ENCODE measurements around the gene HOXC4. TPM values are rescaled to one million over a fixed set of nuclear protein-coding genes. Genes with fewer than 3 reads are reported as not detected.

Gene HOXC4
- total RNA-seq, 5 donors from 2014 or later (not counting 1 experiment from before 2014, with no cell fraction given): 0.36 to 1.4 (median 0.61) TPM

- Histone ChIP-seq H3K4me1 (ENCODE audit: control insufficient read depth in 1 of 2, extremely low read depth in 1 of 2, insufficient read depth in 2 of 2, low read length in 2 of 2) (peaks cover 0 to 42% of the 10 kb centered on the region in 2 experiments), H3K27ac (ENCODE audit: low read length) (no peak overlapping the region), H3K4me3 (ENCODE audit: control insufficient read depth in 1 of 2, extremely low read depth in 1 of 2, low read length in 1 of 2) (no peak overlapping the region), H3K36me3 (ENCODE audit: control insufficient read depth in 2 of 2, extremely low read depth in 1 of 2, insufficient read depth in 1 of 2, low read length in 1 of 2) (no peaks in the 10 kb centered on the region), H3K27me3 (replicated peaks in 1 of 2; ENCODE audit: control insufficient read depth in 2 of 2, extremely low read depth in 1 of 2, insufficient read depth in 2 of 2, low read length in 1 of 2) (peaks cover 24 to 93% of the 10 kb centered on the region in 2 experiments), H3K9me3 (no peaks in the 10 kb centered on the region)
- Mint-ChIP-seq H3K36me3 (no peaks in the 10 kb centered on the region), H3K4me3 (no peak overlapping the region), H3K27ac (peak overlapping the region in 1 of 2 donors; percentile 56), H3K27me3 (peaks cover 75 to 94% of the 10 kb centered on the region in 2 donors), H3K9me3 (no peaks in the 10 kb centered on the region), H3K4me1 (peaks cover 34 to 43% (median 37%) of the 10 kb centered on the region in 3 donors)
- ChIA-PET POLR2A (interaction anchor here in 1 of 2 donors (0.6 kb wide), 1 partner anchor 19 kb away, joined by 7 read pairs; no protein-coding TSS in a partner anchor), CTCF (interaction anchor here in 1 of 2 donors (0.5 kb wide), 1 partner anchor 14 kb away, joined by 3 read pairs; no protein-coding TSS in a partner anchor)
- no peak for ATAC-seq (replicated peaks in 1 of 4)
- WGBS (ENCODE audit: insufficient coverage): 7% methylated on average over 3 of the region's 17 CpGs
- DNase-seq: no peak
Observed at GRCh38 chr12:54010972-54011664, 42.5 kb upstream of the HOXC4 start.

- Histone ChIP-seq H3K4me1 (ENCODE audit: control insufficient read depth in 1 of 2, extremely low read depth in 1 of 2, insufficient read depth in 2 of 2, low read length in 2 of 2) (peaks cover 0 to 42% of the 10 kb centered on the region in 2 experiments), H3K9me3 (no peaks in the 10 kb centered on the region), H3K27ac (ENCODE audit: low read length) (no peak overlapping the region), H3K36me3 (ENCODE audit: control insufficient read depth in 2 of 2, extremely low read depth in 1 of 2, insufficient read depth in 1 of 2, low read length in 1 of 2) (no peaks in the 10 kb centered on the region), H3K27me3 (replicated peaks in 1 of 2; ENCODE audit: control insufficient read depth in 2 of 2, extremely low read depth in 1 of 2, insufficient read depth in 2 of 2, low read length in 1 of 2) (peaks cover 24 to 93% of the 10 kb centered on the region in 2 experiments), H3K4me3 (ENCODE audit: control insufficient read depth in 1 of 2, extremely low read depth in 1 of 2, low read length in 1 of 2) (no peak overlapping the region)
- no peaks in the 10 kb centered on the region for H3K36me3 Mint-ChIP-seq
- H3K27me3 Mint-ChIP-seq: peaks cover 67 to 92% of the 10 kb centered on the region in 2 donors
- H3K9me3 Mint-ChIP-seq: no peaks in the 10 kb centered on the region
- peaks cover 30 to 39% (median 31%) of the 10 kb centered on the region in 3 donors for H3K4me1 Mint-ChIP-seq
- DNase-seq (no peak), ATAC-seq (replicated peaks in 1 of 4) (no peak)
- H3K4me3 Mint-ChIP-seq: no peak overlapping the region
- CTCF ChIA-PET: interaction anchor here in 1 of 2 donors (0.7 kb wide), 1 partner anchor 167 kb away, joined by 3 read pairs; no protein-coding TSS in a partner anchor
- WGBS (ENCODE audit: insufficient coverage): no CpG with 5 or more reads among the region's 14 CpGs
- H3K27ac Mint-ChIP-seq: peak overlapping the region in 1 of 2 donors; percentile 56
- POLR2A ChIA-PET: interaction anchor here (0.6 kb wide), 2 partner anchors 20 to 313 kb away, joined by 7 to 10 read pairs; partner anchors contain the start of gene COPZ1 (in 1 of the 2)
Observed at GRCh38 chr12:54011665-54012532, 41.7 kb upstream of the HOXC4 start.

- H3K4me1 Mint-ChIP-seq: peaks cover 36 to 45% (median 40%) of the 10 kb centered on the region in 3 donors
- H3K27ac Mint-ChIP-seq: no peak overlapping the region
- WGBS (ENCODE audit: insufficient coverage): 80% methylated on average over 1 of the region's 6 CpGs
- Histone ChIP-seq H3K27ac (ENCODE audit: low read length) (no peak overlapping the region), H3K4me3 (ENCODE audit: control insufficient read depth in 1 of 2, extremely low read depth in 1 of 2, low read length in 1 of 2) (no peak overlapping the region), H3K27me3 (replicated peaks in 1 of 2; ENCODE audit: control insufficient read depth in 2 of 2, extremely low read depth in 1 of 2, insufficient read depth in 2 of 2, low read length in 1 of 2) (peaks cover 20 to 95% of the 10 kb centered on the region in 2 experiments), H3K4me1 (ENCODE audit: control insufficient read depth in 1 of 2, extremely low read depth in 1 of 2, insufficient read depth in 2 of 2, low read length in 2 of 2) (peaks cover 0 to 50% of the 10 kb centered on the region in 2 experiments), H3K9me3 (no peaks in the 10 kb centered on the region), H3K36me3 (ENCODE audit: control insufficient read depth in 2 of 2, extremely low read depth in 1 of 2, insufficient read depth in 1 of 2, low read length in 1 of 2) (no peaks in the 10 kb centered on the region)
- H3K9me3 Mint-ChIP-seq: no peaks in the 10 kb centered on the region
- DNase-seq: no peak
- ATAC-seq (replicated peaks in 1 of 4): no peak
- H3K4me3 Mint-ChIP-seq: no peak overlapping the region
- no peaks in the 10 kb centered on the region for H3K36me3 Mint-ChIP-seq
- POLR2A ChIA-PET: interaction anchor here in 1 of 2 donors (0.6 kb wide), 1 partner anchor 312 kb away, joined by 10 read pairs; the partner anchor contains the start of gene COPZ1
- H3K27me3 Mint-ChIP-seq: peaks cover 68 to 89% of the 10 kb centered on the region in 2 donors
- CTCF ChIA-PET: interaction anchor here in 1 of 2 donors (0.6 to 0.8 kb wide), 2 partner anchors 179 kb away, joined by 3 read pairs; no protein-coding TSS in a partner anchor
Observed at GRCh38 chr12:54012631-54013409, 40.8 kb upstream of the HOXC4 start.

GRCh38 chr12:54014377-54015017 lies 39.1 kb upstream of the HOXC4 start:
- CTCF ChIA-PET: interaction anchor here in 1 of 2 donors (0.6 kb wide), 1 partner anchor 15 kb away, joined by 3 read pairs; the partner anchor contains the start of gene HOXC9
- H3K36me3 Mint-ChIP-seq: no peaks in the 10 kb centered on the region
- peaks cover 5 to 51% of the 10 kb centered on the region in 2 experiments for H3K4me1 ChIP-seq (ENCODE audit: control insufficient read depth in 1 of 2, extremely low read depth in 1 of 2, insufficient read depth in 2 of 2, low read length in 2 of 2)

GRCh38 chr12:54015018-54015931 lies 38.4 kb upstream of the HOXC4 start:
- Mint-ChIP-seq H3K27ac (peak overlapping the region in 1 of 2 donors; percentile 32), H3K9me3 (no peaks in the 10 kb centered on the region), H3K4me3 (peak overlapping the region in 1 of 3 donors; percentile 51), H3K4me1 (peaks cover 32 to 43% (median 38%) of the 10 kb centered on the region in 3 donors), H3K27me3 (peaks cover 61 to 88% of the 10 kb centered on the region in 2 donors), H3K36me3 (no peaks in the 10 kb centered on the region)
- ChIA-PET POLR2A (interaction anchor here in 1 of 2 donors (0.7 kb wide), 1 partner anchor 199 kb away, joined by 6 read pairs; no protein-coding TSS in a partner anchor), CTCF (interaction anchor here in 1 of 2 donors (0.6 kb wide), 1 partner anchor 14 kb away, joined by 3 read pairs; no protein-coding TSS in a partner anchor)
- peaks cover 5 to 46% of the 10 kb centered on the region in 2 experiments for H3K4me1 ChIP-seq (ENCODE audit: control insufficient read depth in 1 of 2, extremely low read depth in 1 of 2, insufficient read depth in 2 of 2, low read length in 2 of 2)
- H3K36me3 ChIP-seq (ENCODE audit: control insufficient read depth in 2 of 2, extremely low read depth in 1 of 2, insufficient read depth in 1 of 2, low read length in 1 of 2): no peaks in the 10 kb centered on the region
- WGBS (ENCODE audit: insufficient coverage): 17% methylated on average over 10 of the region's 23 CpGs
- ATAC-seq (replicated peaks in 1 of 4): no peak
- DNase-seq: no peak
- H3K27me3 ChIP-seq (replicated peaks in 1 of 2; ENCODE audit: control insufficient read depth in 2 of 2, extremely low read depth in 1 of 2, insufficient read depth in 2 of 2, low read length in 1 of 2): peaks cover 15 to 94% of the 10 kb centered on the region in 2 experiments
- no peak overlapping the region for H3K4me3 ChIP-seq (ENCODE audit: control insufficient read depth in 1 of 2, extremely low read depth in 1 of 2, low read length in 1 of 2)
- H3K27ac ChIP-seq (ENCODE audit: low read length): no peak overlapping the region
- H3K9me3 ChIP-seq: no peaks in the 10 kb centered on the region

More at GRCh38 chr12:54014377-54015017, 39.1 kb upstream of the HOXC4 start:
- no peaks in the 10 kb centered on the region for H3K9me3 ChIP-seq
- no peak overlapping the region for H3K27ac ChIP-seq (ENCODE audit: low read length)
- Mint-ChIP-seq H3K27ac (peak overlapping the region in 1 of 2 donors; percentile 32), H3K4me1 (peaks cover 31 to 43% (median 40%) of the 10 kb centered on the region in 3 donors), H3K27me3 (peaks cover 60 to 88% of the 10 kb centered on the region in 2 donors), H3K4me3 (peak overlapping the region in 1 of 3 donors; percentile 51), H3K9me3 (no peaks in the 10 kb centered on the region)
- 20% methylated on average over 7 of the region's 36 CpGs for WGBS (ENCODE audit: insufficient coverage)
- H3K36me3 ChIP-seq (ENCODE audit: control insufficient read depth in 2 of 2, extremely low read depth in 1 of 2, insufficient read depth in 1 of 2, low read length in 1 of 2): no peaks in the 10 kb centered on the region
- DNase-seq: no peak
- no peak overlapping the region for H3K4me3 ChIP-seq (ENCODE audit: control insufficient read depth in 1 of 2, extremely low read depth in 1 of 2, low read length in 1 of 2)
- peaks cover 15 to 94% of the 10 kb centered on the region in 2 experiments for H3K27me3 ChIP-seq (replicated peaks in 1 of 2; ENCODE audit: control insufficient read depth in 2 of 2, extremely low read depth in 1 of 2, insufficient read depth in 2 of 2, low read length in 1 of 2)
- POLR2A ChIA-PET: no interaction called here
- ATAC-seq (replicated peaks in 1 of 4): no peak

Data from T-cell (primary cell).